GM12801 (cell line): Measurements from ENCODE around the gene OR10K1.

Experiments used
- CTCF ChIP-seq: IDR thresholded peaks from one replicate; pipeline ENCODE4 v1.5.1; 2011; ENCODE audit warnings: control low read depth; ENCODE audit not compliant: insufficient read length; ENCODE audit errors: extremely low read depth

OR10K1 gene

GRCh38 chr1:158461534-158461933, at the start of gene OR10K1:
OR10K1 (plus strand) TSS chr1:158461834; CDS start chr1:158465562, 3,728 bp downstream.
- TF ChIP-seq CTCF = no peak

- TF ChIP-seq CTCF = no peak
These were observed 46.8 kb upstream of the OR10K1 start for GRCh38 chr1:158414651-158415345.

GRCh38 chr1:158417586-158417985, 44.0 kb upstream of the OR10K1 start:
- TF ChIP-seq CTCF = no peak

- no peak for TF ChIP-seq CTCF
These were observed 39.4 kb upstream of the OR10K1 start for GRCh38 chr1:158422212-158422611.

GRCh38 chr1:158425027-158425426, 36.6 kb upstream of the OR10K1 start:
- TF ChIP-seq CTCF = no peak

GRCh38 chr1:158426137-158426536, 35.5 kb upstream of the OR10K1 start, which contains the start of gene OR10K2:
OR10K2 (minus strand) TSS chr1:158426237; CDS start chr1:158420866, 5,371 bp downstream.
- TF ChIP-seq CTCF = no peak

- no peak for TF ChIP-seq CTCF
These were observed 26.9 kb upstream of the OR10K1 start for GRCh38 chr1:158434741-158435140.

- no peak for TF ChIP-seq CTCF
These were observed 16.3 kb upstream of the OR10K1 start for GRCh38 chr1:158445376-158445775.
